GM18508 (cell line): Measurements from ENCODE around the gene XRCC3.
"Not testable (repeated sequence)": the region's sequence is repeated elsewhere in the genome, so short reads cannot be mapped to it uniquely, and the experiment has no call there.

Source experiments
- ATAC-seq: cut with Tn5 transposase; IDR thresholded peaks from one replicate; pipeline ENCODE4 v1.9.1; 2021; ENCODE audit warnings: moderate number of reproducible peaks; ENCODE audit not compliant: insufficient read depth, unreplicated experiment

Gene XRCC3

DNA sequence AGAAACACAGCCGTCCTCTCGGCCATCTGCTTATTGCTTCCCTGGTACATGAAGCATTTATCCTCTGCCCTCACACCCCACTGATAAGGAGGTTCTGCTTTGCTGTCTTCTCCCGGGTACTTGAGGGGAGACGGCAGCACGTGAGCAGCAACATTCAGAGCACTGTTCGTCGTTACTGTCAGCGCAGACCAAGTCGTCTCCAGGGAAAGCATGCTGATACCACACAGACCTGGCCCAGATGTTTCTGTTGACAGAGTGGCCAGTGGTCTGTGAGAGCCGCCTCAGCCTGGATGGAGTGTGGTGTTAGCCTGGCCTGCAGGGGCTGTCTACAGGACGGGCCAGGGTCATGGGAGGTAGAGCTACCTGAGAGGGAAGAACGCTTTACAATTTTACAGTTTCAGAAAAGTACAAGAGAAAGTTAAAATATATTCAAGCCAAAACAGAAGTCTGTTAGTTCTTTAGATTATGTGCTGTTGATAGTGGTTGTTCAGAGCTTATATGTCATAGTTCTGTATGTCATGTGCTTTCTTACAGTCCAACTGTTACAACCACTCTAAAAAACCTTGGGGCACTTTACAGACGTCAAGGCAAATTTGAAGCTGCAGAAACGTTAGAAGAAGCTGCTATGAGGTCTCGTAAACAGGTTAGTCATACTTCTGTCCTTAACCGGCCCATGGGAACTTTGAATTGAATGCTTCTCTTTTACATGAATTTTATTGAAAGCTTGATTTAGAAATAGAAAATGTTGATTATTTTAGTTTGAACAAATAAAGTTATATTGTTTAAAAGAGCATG lies 38.2 kb downstream of the XRCC3 start:
- ATAC-seq = no peak

DNA sequence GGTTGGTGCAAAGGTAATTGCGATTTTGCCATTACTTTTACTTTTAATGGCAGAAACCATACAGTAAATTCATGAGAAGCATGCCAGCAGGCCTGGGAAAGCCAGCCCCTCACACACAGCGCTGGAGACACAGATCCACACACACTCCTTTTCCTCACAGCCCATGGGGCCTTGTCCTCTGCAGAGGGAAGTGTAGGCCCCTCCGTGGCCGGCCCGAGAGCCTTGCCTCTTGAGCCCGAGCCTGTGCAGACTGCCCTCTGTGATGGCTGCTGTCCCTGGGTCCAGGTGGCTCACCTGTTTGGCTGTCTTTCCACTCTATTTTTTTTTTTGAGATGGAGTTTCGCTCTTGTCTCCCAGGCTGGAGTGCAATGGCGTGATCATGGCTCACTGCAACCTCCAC lies 39.3 kb downstream of the XRCC3 start:
- ATAC-seq = no peak

GRCh38 chr14:103671911-103672310 lies 43.3 kb downstream of the XRCC3 start:
- no peak for ATAC-seq

GRCh38 chr14:103669370-103669769 lies 45.9 kb downstream of the XRCC3 start:
- ATAC-seq = no peak

DNA sequence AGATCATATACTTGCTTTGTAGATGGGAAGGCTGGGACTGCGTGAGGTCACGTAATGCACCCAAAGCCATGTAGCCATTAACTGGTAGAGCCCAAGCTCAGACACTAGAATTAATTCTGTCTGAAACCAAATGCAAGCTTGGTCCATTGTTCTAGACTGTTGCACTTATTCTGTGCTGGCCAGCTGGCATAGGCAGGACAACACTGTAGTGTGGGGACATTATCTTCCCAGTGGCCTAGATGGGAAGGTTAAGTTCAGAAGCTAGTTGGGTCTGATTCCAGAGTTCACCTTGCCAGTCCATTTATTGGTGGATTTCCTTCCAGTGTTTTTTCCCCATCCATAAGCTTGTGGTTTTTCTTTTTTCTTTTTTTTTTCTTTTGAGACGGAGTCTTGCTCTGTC lies 47.1 kb downstream of the XRCC3 start:
- ATAC-seq = no peak

GRCh38 chr14:103667671-103668070 lies 47.6 kb downstream of the XRCC3 start:
- no peak for ATAC-seq

- ATAC-seq = no peak
Measured at GRCh38 chr14:103663506-103663905, 51.7 kb downstream of the XRCC3 start.

DNA sequence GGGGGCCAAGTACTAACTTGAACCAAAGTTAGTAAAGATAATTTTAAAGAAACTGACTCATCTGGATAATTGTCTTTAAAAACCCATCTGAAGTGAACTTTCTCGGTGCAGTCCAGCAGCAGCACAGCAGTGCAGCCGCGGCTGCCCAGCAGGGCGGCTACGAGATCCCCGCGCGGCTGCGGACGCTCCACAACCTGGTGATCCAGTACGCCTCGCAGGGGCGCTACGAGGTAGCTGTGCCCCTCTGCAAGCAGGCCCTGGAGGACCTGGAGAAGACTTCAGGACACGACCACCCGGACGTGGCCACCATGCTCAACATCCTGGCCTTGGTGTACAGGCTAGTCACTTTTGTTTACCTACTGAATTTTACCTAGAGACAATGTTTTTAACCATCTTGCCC lies 52.7 kb downstream of the XRCC3 start:
- no peak for ATAC-seq

GRCh38 chr14:103662029-103662428 lies 53.2 kb downstream of the XRCC3 start:
- ATAC-seq = no peak

DNA sequence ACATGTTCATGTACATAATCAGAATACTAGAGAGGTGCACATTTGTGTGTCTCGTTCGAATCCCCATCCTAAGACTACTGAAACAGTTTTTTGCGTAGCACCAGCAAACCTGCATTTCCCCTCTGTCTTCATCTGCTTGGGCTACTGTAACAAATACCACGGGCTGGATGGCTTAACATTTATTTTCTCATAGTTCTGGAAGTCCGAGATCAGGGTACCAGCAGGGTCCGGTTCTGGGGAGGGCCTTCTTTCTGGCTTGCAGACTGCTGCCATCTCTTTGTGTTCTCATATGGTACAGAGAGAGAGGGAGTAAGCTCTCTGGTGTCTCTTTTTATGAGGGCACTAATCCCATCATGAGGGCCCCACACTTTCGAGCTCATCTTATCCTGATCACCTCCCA lies 55.6 kb downstream of the XRCC3 start:
- ATAC-seq = no peak

GRCh38 chr14:103657471-103657870 lies 57.8 kb downstream of the XRCC3 start:
- ATAC-seq = no peak

DNA sequence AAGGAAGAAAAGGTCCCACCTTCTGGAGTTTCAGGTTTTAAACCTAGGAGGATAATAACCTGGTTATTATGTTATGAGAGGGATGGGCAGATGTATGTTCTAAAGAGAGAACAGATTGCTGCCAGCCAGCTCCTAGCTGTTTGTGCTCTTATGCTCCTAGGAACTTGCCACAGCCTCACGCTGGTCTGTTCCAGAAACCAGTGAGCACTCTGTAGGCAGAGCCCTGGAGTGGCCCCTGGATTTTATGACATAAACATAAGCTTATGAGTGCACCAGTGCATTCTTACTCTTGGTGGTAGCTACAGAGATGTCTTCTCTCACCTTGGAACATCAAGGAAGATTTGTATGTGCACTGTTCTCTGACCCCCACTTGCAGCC lies 58.5 kb downstream of the XRCC3 start:
- no peak for ATAC-seq

DNA sequence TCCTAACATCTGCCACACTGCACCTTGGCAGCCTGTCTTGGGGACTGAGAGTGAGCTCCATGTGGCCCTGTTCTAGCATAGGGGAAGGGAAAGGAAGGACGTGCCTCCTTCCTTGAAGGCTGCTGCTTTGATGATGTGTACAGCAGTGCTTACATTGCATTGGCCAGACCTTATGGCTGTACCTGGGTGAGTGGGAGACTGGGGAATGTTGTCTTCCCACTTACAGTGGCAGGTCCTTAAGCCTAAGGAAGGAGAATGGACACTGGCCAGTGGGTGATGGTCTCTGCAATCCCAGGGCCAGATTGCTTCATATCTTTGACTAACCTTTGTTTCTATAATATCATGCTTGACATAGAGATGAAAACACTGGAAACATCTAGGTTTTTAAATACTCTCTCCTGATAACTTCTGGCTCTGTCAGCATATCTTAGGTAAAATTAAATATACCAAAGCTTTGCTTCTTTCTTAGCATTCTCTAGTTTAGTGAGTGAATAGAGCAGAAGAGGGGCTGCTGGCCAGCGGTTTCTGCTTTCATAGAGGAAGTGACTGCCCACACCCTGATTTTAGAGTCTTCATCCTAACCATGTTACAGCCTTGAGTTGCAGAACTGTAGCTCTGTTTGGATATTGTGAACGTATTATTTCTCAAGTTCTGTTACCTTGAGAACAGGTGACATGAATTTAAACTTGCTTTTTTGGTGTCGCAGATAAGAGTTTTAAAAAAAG lies 59.1 kb downstream of the XRCC3 start:
- no peak for ATAC-seq

DNA sequence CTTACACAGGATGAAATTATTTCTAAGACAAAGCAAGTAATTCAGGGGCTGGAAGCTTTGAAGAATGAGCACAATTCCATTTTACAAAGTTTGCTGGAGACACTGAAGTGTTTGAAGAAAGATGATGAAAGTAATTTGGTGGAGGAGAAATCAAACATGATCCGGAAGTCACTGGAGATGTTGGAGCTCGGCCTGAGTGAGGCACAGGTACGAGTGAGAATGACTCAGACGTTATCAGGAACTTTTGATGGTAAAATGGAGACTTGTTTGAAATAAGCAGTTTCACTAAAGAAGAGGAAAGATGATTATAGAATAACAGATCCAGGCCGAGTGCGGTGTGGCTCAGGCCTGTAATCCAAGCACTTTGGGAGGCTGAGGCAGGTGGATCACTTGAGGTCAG lies 60.6 kb downstream of the XRCC3 start:
- no peak for ATAC-seq

DNA sequence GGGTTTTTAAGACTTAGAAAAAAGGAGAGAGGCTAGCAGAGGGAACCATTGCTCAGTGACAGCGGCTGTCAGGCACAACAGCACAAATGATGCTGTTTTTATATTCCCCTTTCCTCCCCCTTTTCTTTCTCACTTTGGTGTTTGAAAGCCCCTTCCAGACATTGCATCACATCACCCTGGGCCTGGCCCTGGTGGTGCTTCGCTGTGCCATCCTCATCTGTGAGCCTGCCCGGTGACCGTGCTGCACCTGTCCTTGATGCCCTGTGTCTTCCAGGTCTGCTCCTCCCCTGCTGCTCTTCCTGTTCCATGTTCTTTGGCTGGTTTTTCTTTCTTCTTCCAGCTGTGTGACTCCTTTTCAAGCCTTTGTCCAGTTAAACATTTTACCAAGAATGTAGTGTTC lies 61.4 kb downstream of the XRCC3 start:
- no peak for ATAC-seq

GRCh38 chr14:103653336-103653735 lies 61.9 kb downstream of the XRCC3 start:
- not testable (repeated sequence) for ATAC-seq

GRCh38 chr14:103652806-103653205 lies 62.4 kb downstream of the XRCC3 start:
- no peak for ATAC-seq

DNA sequence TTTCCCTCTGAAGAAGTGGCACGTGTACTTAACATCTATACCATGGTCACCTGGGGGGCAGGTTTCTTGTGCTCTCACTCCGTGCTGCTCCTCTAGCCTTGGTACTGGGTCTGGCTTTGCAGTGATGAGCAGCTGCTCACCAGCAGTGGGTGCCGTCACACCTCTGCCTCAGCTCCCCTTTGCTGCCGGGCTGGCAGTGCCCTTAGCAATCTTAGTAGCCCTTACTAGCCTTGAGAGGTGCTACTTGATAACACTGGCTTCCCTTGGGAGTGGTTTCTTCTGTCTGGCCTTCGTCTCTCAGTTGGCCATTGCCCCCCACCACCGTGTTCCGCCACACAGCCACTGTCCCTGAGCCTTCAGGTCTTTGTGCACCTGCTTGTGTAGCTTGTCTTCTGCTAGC lies 63.7 kb downstream of the XRCC3 start:
- ATAC-seq = no peak

GRCh38 chr14:103650213-103650612 lies 65.0 kb downstream of the XRCC3 start:
- ATAC-seq = no peak

GRCh38 chr14:103649001-103649400 lies 66.2 kb downstream of the XRCC3 start:
- ATAC-seq = no peak
